ENCODE data around the gene INIP. TPM values are rescaled to one million over a fixed set of nuclear protein-coding genes. Genes with fewer than 3 reads are reported as not detected.
A peak's percentile ranks its signal among the peaks of the same experiment; 100 is the strongest.

Gene INIP
- total RNA-seq, 1 donor from 2014 or later = 11.5 TPM

GRCh38 chr9:112755675-112756074 lies 37.8 kb upstream of the INIP start:
- peaks cover 31 to 66% (median 35%) of the 10 kb centered on the region in 3 donors for H3K4me1 ChIP-seq (ENCODE audit: control insufficient read depth in 3 of 3, insufficient read depth in 3 of 3, low read length in 3 of 3)
- no peaks in the 10 kb centered on the region for H3K36me3 ChIP-seq (ENCODE audit: control insufficient read depth in 3 of 3, insufficient read depth in 3 of 3, low read length in 3 of 3)
- H3K9me3 ChIP-seq (ENCODE audit: control insufficient read depth in 3 of 3, low read length in 3 of 3) = no peaks in the 10 kb centered on the region
- no peak overlapping the region for H3K4me3 ChIP-seq (ENCODE audit: low read length in 3 of 3)
- H3K9ac ChIP-seq (ENCODE audit: low read depth in 1 of 3, low read length in 3 of 3) = peak overlapping the region in 2 of 3 donors; percentile 17 to 25
- peak overlapping the region; percentile 65 for H3K27ac ChIP-seq (ENCODE audit: low read depth, low read length)
- H3K27me3 ChIP-seq (ENCODE audit: control insufficient read depth in 3 of 3, insufficient read depth in 3 of 3, low read length in 3 of 3) = no peaks in the 10 kb centered on the region

- no peaks in the 10 kb centered on the region for H3K27me3 ChIP-seq (ENCODE audit: control insufficient read depth in 3 of 3, insufficient read depth in 3 of 3, low read length in 3 of 3)
- no peaks in the 10 kb centered on the region for H3K9me3 ChIP-seq (ENCODE audit: control insufficient read depth in 3 of 3, low read length in 3 of 3)
- H3K4me3 ChIP-seq (ENCODE audit: low read length in 3 of 3) = no peak overlapping the region
- peak overlapping the region; percentile 65 for H3K27ac ChIP-seq (ENCODE audit: low read depth, low read length)
- H3K9ac ChIP-seq (ENCODE audit: low read depth in 1 of 3, low read length in 3 of 3) = peak overlapping the region in 2 of 3 donors; percentile 25 to 36
- no peaks in the 10 kb centered on the region for H3K36me3 ChIP-seq (ENCODE audit: control insufficient read depth in 3 of 3, insufficient read depth in 3 of 3, low read length in 3 of 3)
- peaks cover 35 to 66% (median 38%) of the 10 kb centered on the region in 3 donors for H3K4me1 ChIP-seq (ENCODE audit: control insufficient read depth in 3 of 3, insufficient read depth in 3 of 3, low read length in 3 of 3)
Observed at GRCh38 chr9:112755016-112755427, 37.1 kb upstream of the INIP start.

- Histone ChIP-seq H3K27me3 (ENCODE audit: control insufficient read depth in 3 of 3, insufficient read depth in 3 of 3, low read length in 3 of 3) (no peaks in the 10 kb centered on the region), H3K4me1 (ENCODE audit: control insufficient read depth in 3 of 3, insufficient read depth in 3 of 3, low read length in 3 of 3) (peaks cover 39 to 69% (median 39%) of the 10 kb centered on the region in 3 donors), H3K4me3 (ENCODE audit: low read length in 3 of 3) (no peak overlapping the region), H3K9me3 (ENCODE audit: control insufficient read depth in 3 of 3, low read length in 3 of 3) (no peaks in the 10 kb centered on the region), H3K27ac (ENCODE audit: low read depth, low read length) (peak overlapping the region; percentile 65), H3K36me3 (ENCODE audit: control insufficient read depth in 3 of 3, insufficient read depth in 3 of 3, low read length in 3 of 3) (no peaks in the 10 kb centered on the region), H3K9ac (ENCODE audit: low read depth in 1 of 3, low read length in 3 of 3) (no peak overlapping the region)
Observed at GRCh38 chr9:112754578-112754977, 36.7 kb upstream of the INIP start.

- H3K9me3 ChIP-seq (ENCODE audit: control insufficient read depth in 3 of 3, low read length in 3 of 3) = no peaks in the 10 kb centered on the region
- H3K27me3 ChIP-seq (ENCODE audit: control insufficient read depth in 3 of 3, insufficient read depth in 3 of 3, low read length in 3 of 3) = no peaks in the 10 kb centered on the region
- no peak overlapping the region for H3K4me3 ChIP-seq (ENCODE audit: low read length in 3 of 3)
- H3K36me3 ChIP-seq (ENCODE audit: control insufficient read depth in 3 of 3, insufficient read depth in 3 of 3, low read length in 3 of 3) = no peaks in the 10 kb centered on the region
- H3K4me1 ChIP-seq (ENCODE audit: control insufficient read depth in 3 of 3, insufficient read depth in 3 of 3, low read length in 3 of 3) = peaks cover 39 to 69% (median 40%) of the 10 kb centered on the region in 3 donors
- no peak overlapping the region for H3K27ac ChIP-seq (ENCODE audit: low read depth, low read length)
- no peak overlapping the region for H3K9ac ChIP-seq (ENCODE audit: low read depth in 1 of 3, low read length in 3 of 3)
Observed at GRCh38 chr9:112753725-112754124, 35.8 kb upstream of the INIP start.

- Histone ChIP-seq H3K27me3 (ENCODE audit: control insufficient read depth in 3 of 3, insufficient read depth in 3 of 3, low read length in 3 of 3) (no peaks in the 10 kb centered on the region), H3K4me1 (ENCODE audit: control insufficient read depth in 3 of 3, insufficient read depth in 3 of 3, low read length in 3 of 3) (peaks cover 36 to 64% (median 38%) of the 10 kb centered on the region in 3 donors), H3K36me3 (ENCODE audit: control insufficient read depth in 3 of 3, insufficient read depth in 3 of 3, low read length in 3 of 3) (no peaks in the 10 kb centered on the region), H3K4me3 (ENCODE audit: low read length in 3 of 3) (no peak overlapping the region), H3K27ac (ENCODE audit: low read depth, low read length) (no peak overlapping the region), H3K9ac (ENCODE audit: low read depth in 1 of 3, low read length in 3 of 3) (peak overlapping the region in 1 of 3 donors; percentile 93), H3K9me3 (ENCODE audit: control insufficient read depth in 3 of 3, low read length in 3 of 3) (no peaks in the 10 kb centered on the region)
Observed at GRCh38 chr9:112752334-112753125, 34.6 kb upstream of the INIP start.

GRCh38 chr9:112751056-112751795 lies 33.3 kb upstream of the INIP start:
- Histone ChIP-seq H3K27ac (ENCODE audit: low read depth, low read length) (peak overlapping the region; percentile 72), H3K36me3 (ENCODE audit: control insufficient read depth in 3 of 3, insufficient read depth in 3 of 3, low read length in 3 of 3) (no peaks in the 10 kb centered on the region), H3K4me3 (ENCODE audit: low read length in 3 of 3) (peak overlapping the region; percentile 89 to 96 (median 93)), H3K9me3 (ENCODE audit: control insufficient read depth in 3 of 3, low read length in 3 of 3) (no peaks in the 10 kb centered on the region), H3K9ac (ENCODE audit: low read depth in 1 of 3, low read length in 3 of 3) (peak overlapping the region; percentile 74 to 93 (median 88)), H3K27me3 (ENCODE audit: control insufficient read depth in 3 of 3, insufficient read depth in 3 of 3, low read length in 3 of 3) (no peaks in the 10 kb centered on the region), H3K4me1 (ENCODE audit: control insufficient read depth in 3 of 3, insufficient read depth in 3 of 3, low read length in 3 of 3) (peaks cover 27 to 54% (median 31%) of the 10 kb centered on the region in 3 donors)

GRCh38 chr9:112750764-112751055 lies 32.8 kb upstream of the INIP start:
- no peaks in the 10 kb centered on the region for H3K36me3 ChIP-seq (ENCODE audit: control insufficient read depth in 3 of 3, insufficient read depth in 3 of 3, low read length in 3 of 3)
- peak overlapping the region; percentile 89 to 96 (median 93) for H3K4me3 ChIP-seq (ENCODE audit: low read length in 3 of 3)
- peak overlapping the region; percentile 72 for H3K27ac ChIP-seq (ENCODE audit: low read depth, low read length)
- peak overlapping the region; percentile 74 to 93 (median 88) for H3K9ac ChIP-seq (ENCODE audit: low read depth in 1 of 3, low read length in 3 of 3)
- H3K4me1 ChIP-seq (ENCODE audit: control insufficient read depth in 3 of 3, insufficient read depth in 3 of 3, low read length in 3 of 3) = peaks cover 23 to 49% (median 26%) of the 10 kb centered on the region in 3 donors
- no peaks in the 10 kb centered on the region for H3K9me3 ChIP-seq (ENCODE audit: control insufficient read depth in 3 of 3, low read length in 3 of 3)
- H3K27me3 ChIP-seq (ENCODE audit: control insufficient read depth in 3 of 3, insufficient read depth in 3 of 3, low read length in 3 of 3) = no peaks in the 10 kb centered on the region

GRCh38 chr9:112750016-112750763 lies 32.3 kb upstream of the INIP start, which contains the start of gene SNX30:
Gene SNX30, plus strand, starts transcription at chr9:112750760. Its CDS starts 242 bp downstream, at chr9:112751002.
- Histone ChIP-seq H3K9me3 (ENCODE audit: control insufficient read depth in 3 of 3, low read length in 3 of 3) (no peaks in the 10 kb centered on the region), H3K4me3 (ENCODE audit: low read length in 3 of 3) (peak within 1 kb of the TSS; percentile 89 to 96 (median 93)), H3K27me3 (ENCODE audit: control insufficient read depth in 3 of 3, insufficient read depth in 3 of 3, low read length in 3 of 3) (no peaks in the 10 kb centered on the region), H3K9ac (ENCODE audit: low read depth in 1 of 3, low read length in 3 of 3) (peak within 1 kb of the TSS; percentile 74 to 93 (median 88)), H3K27ac (ENCODE audit: low read depth, low read length) (peak within 1 kb of the TSS; percentile 72), H3K4me1 (ENCODE audit: control insufficient read depth in 3 of 3, insufficient read depth in 3 of 3, low read length in 3 of 3) (peaks cover 18 to 44% (median 21%) of the 10 kb centered on the region in 3 donors), H3K36me3 (ENCODE audit: control insufficient read depth in 3 of 3, insufficient read depth in 3 of 3, low read length in 3 of 3) (no peaks in the 10 kb centered on the region)

GRCh38 chr9:112747094-112747493 lies 29.2 kb upstream of the INIP start:
- peaks cover 13 to 18% (median 17%) of the 10 kb centered on the region in 3 donors for H3K4me1 ChIP-seq (ENCODE audit: control insufficient read depth in 3 of 3, insufficient read depth in 3 of 3, low read length in 3 of 3)
- H3K4me3 ChIP-seq (ENCODE audit: low read length in 3 of 3) = no peak overlapping the region
- H3K9ac ChIP-seq (ENCODE audit: low read depth in 1 of 3, low read length in 3 of 3) = no peak overlapping the region
- H3K9me3 ChIP-seq (ENCODE audit: control insufficient read depth in 3 of 3, low read length in 3 of 3) = no peaks in the 10 kb centered on the region
- no peak overlapping the region for H3K27ac ChIP-seq (ENCODE audit: low read depth, low read length)
- no peaks in the 10 kb centered on the region for H3K36me3 ChIP-seq (ENCODE audit: control insufficient read depth in 3 of 3, insufficient read depth in 3 of 3, low read length in 3 of 3)
- no peaks in the 10 kb centered on the region for H3K27me3 ChIP-seq (ENCODE audit: control insufficient read depth in 3 of 3, insufficient read depth in 3 of 3, low read length in 3 of 3)

Data from skeletal muscle tissue (tissue), 4 donors.